ENCODE results near the gene MLLT1. TPM values are rescaled to one million over a fixed set of nuclear protein-coding genes. Genes with fewer than 3 reads are reported as not detected.

Gene MLLT1
- total RNA-seq, 1 experiment from 2014 or later, result 54.9 TPM

DNA sequence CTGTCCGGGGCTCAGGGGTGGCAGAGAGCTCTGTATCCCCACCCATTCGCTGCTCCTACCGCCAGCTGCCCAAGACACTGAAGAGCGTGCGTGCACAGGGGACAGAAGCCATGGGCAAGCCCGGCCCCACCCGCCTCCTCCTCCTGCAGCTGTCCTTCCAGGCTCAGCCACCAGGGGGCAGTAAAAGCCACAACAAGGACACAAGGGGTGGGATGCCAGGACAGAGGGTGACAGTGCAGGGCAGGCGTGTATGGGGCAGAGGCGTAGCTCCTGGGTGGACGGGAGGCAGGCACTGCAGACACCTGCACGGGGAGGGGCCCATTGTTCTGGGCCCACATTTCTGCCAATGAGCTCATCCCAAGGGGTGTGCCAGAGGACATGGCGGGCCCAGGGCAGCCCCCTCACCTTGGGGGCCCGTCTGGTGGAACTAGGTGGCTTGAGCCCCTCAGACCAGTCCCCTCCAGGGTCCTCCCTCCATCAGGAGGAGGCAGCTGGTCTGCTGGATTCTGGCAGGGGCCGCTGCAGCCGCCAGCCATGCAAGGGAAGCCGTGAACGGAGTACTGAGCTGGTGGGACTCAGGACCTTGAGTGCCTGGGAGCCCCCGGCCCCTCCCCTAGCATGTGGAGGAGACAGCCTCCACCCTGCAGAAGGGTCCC is 61.2 kb downstream of the MLLT1 start:
- no peak overlapping the region for H2AK5ac ChIP-seq (ENCODE audit: insufficient read length, low read length)
- no peaks in the 10 kb centered on the region for H3K4me1 ChIP-seq (ENCODE audit: insufficient read depth, low read length)
- no peak overlapping the region for H2AFZ ChIP-seq (ENCODE audit: low read length)
- no peak overlapping the region for H2BK20ac ChIP-seq (ENCODE audit: low read depth, low read length, poor library complexity, severe bottlenecking)
- WGBS (ENCODE audit: extremely low coverage, insufficient read length, low lambda C conversion rate), result no CpG with 5 or more reads among the region's 18 CpGs
- no peak overlapping the region for H3K4me3 Mint-ChIP-seq
- H3K23me2 ChIP-seq (ENCODE audit: insufficient read length, low read depth, low read length, poor library complexity, severe bottlenecking), result no peaks in the 10 kb centered on the region
- no peak overlapping the region for H3K4me2 ChIP-seq (ENCODE audit: insufficient read depth, insufficient read length, low read length)
- DNase-seq, result peak; percentile 94
- no peak overlapping the region for H3K56ac ChIP-seq (ENCODE audit: insufficient read length, low read depth, low read length)
- H4K5ac ChIP-seq (ENCODE audit: insufficient read length, low read depth, low read length), result no peak overlapping the region
- H3K79me2 ChIP-seq (ENCODE audit: insufficient read depth, low read length), result no peaks in the 10 kb centered on the region
- H3K27me3 ChIP-seq (ENCODE audit: insufficient read depth, low read length), result no peaks in the 10 kb centered on the region
- peaks cover 2 to 14% of the 10 kb centered on the region in 2 experiments for H3K4me1 Mint-ChIP-seq
- H4K20me1 ChIP-seq (ENCODE audit: control insufficient read depth, insufficient read depth, insufficient read length), result no peaks in the 10 kb centered on the region
- peaks cover 0 to 12% (median 3%) of the 10 kb centered on the region in 3 experiments; a peak in 4 of 7 replicates for H3K36me3 Mint-ChIP-seq (ENCODE audit: insufficient read depth in 1 of 3, low read depth in 3 of 3)
- no peak overlapping the region for H2BK15ac ChIP-seq (ENCODE audit: low read depth, low read length)
- no peak overlapping the region for H3K14ac ChIP-seq (ENCODE audit: insufficient read depth, low read length)
- H3K27ac Mint-ChIP-seq, result peak overlapping the region in 1 of 3 experiments; percentile 77; a peak in 2 of 7 replicates
- TF ChIP-seq, protein P1, sequence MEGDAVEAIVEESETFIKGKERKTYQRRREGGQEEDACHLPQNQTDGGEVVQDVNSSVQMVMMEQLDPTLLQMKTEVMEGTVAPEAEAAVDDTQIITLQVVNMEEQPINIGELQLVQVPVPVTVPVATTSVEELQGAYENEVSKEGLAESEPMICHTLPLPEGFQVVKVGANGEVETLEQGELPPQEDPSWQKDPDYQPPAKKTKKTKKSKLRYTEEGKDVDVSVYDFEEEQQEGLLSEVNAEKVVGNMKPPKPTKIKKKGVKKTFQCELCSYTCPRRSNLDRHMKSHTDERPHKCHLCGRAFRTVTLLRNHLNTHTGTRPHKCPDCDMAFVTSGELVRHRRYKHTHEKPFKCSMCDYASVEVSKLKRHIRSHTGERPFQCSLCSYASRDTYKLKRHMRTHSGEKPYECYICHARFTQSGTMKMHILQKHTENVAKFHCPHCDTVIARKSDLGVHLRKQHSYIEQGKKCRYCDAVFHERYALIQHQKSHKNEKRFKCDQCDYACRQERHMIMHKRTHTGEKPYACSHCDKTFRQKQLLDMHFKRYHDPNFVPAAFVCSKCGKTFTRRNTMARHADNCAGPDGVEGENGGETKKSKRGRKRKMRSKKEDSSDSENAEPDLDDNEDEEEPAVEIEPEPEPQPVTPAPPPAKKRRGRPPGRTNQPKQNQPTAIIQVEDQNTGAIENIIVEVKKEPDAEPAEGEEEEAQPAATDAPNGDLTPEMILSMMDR (conservative IDR thresholded peaks at IDR 0.05), result peak; percentile 95
- H2BK5ac ChIP-seq (ENCODE audit: insufficient read length, low read length), result no peak overlapping the region
- H3K23ac ChIP-seq (ENCODE audit: insufficient read length, low read depth, low read length), result no peak overlapping the region
- no peaks in the 10 kb centered on the region for H3K9me3 Mint-ChIP-seq
- H3K4ac ChIP-seq (ENCODE audit: low read depth, low read length), result no peak overlapping the region; the same call in 1 of the 2 replicates
- no peak overlapping the region for H4K8ac ChIP-seq (replicated peaks; ENCODE audit: insufficient read length, low read depth, low read length)
- no peak overlapping the region for H3T11ph ChIP-seq (ENCODE audit: low read length)
- no peak overlapping the region for H3K9ac ChIP-seq (ENCODE audit: extremely low read depth, insufficient read length, low read length)
- H4K91ac ChIP-seq (ENCODE audit: insufficient read length, low read depth, low read length), result no peak overlapping the region
- no peaks in the 10 kb centered on the region for H3K79me1 ChIP-seq (ENCODE audit: insufficient read depth, low read depth, low read length, poor library complexity, severe bottlenecking)
- H2BK12ac ChIP-seq (ENCODE audit: insufficient read length, low read depth, low read length), result no peak overlapping the region
- no peak overlapping the region for H3K27ac ChIP-seq (ENCODE audit: insufficient read length, low read depth, low read length)
- H2BK120ac ChIP-seq (ENCODE audit: low read depth, low read length, poor library complexity, severe bottlenecking), result no peak overlapping the region
- H3K9me3 ChIP-seq (ENCODE audit: control insufficient read depth, low read depth, low read length), result no peaks in the 10 kb centered on the region
- no peak overlapping the region for H3K18ac ChIP-seq (ENCODE audit: insufficient read length, low read depth, low read length)
- no peaks in the 10 kb centered on the region for H3K27me3 Mint-ChIP-seq (ENCODE audit: low read depth)
